GM21737 (cell line): ENCODE data around the gene ARHGAP26.

Experiments used
- ATAC-seq: cut with Tn5 transposase; IDR thresholded peaks from one replicate; pipeline ENCODE4 v1.9.1; 2021; ENCODE audit warnings: mild to moderate bottlenecking, moderate library complexity; ENCODE audit not compliant: unreplicated experiment

Gene ARHGAP26

GRCh38 chr5:143031781-143032580, 261.8 kb downstream of the ARHGAP26 start:
- ATAC-seq: no peak

- no peak for ATAC-seq
These were observed 262.3 kb downstream of the ARHGAP26 start for GRCh38 chr5:143032581-143032836.

- ATAC-seq: no peak
These were observed 263.5 kb downstream of the ARHGAP26 start for GRCh38 chr5:143033535-143034250.

GRCh38 chr5:143036146-143036927, 266.2 kb downstream of the ARHGAP26 start:
- no peak for ATAC-seq

- no peak for ATAC-seq
These were observed 266.9 kb downstream of the ARHGAP26 start for GRCh38 chr5:143037071-143037470.

GRCh38 chr5:143037708-143038107, 267.5 kb downstream of the ARHGAP26 start:
- ATAC-seq: no peak

GRCh38 chr5:143040622-143041021, 270.4 kb downstream of the ARHGAP26 start:
- no peak for ATAC-seq

GRCh38 chr5:143041461-143041860, 271.3 kb downstream of the ARHGAP26 start:
- no peak for ATAC-seq

GRCh38 chr5:143041972-143042770, 272.0 kb downstream of the ARHGAP26 start:
- ATAC-seq: no peak

GRCh38 chr5:143044265-143044664, 274.1 kb downstream of the ARHGAP26 start:
- ATAC-seq: no peak

GRCh38 chr5:143045062-143045461, 274.9 kb downstream of the ARHGAP26 start:
- no peak for ATAC-seq

GRCh38 chr5:143046314-143046713, 276.1 kb downstream of the ARHGAP26 start:
- ATAC-seq: no peak

- no peak for ATAC-seq
These were observed 276.9 kb downstream of the ARHGAP26 start for GRCh38 chr5:143047091-143047490.

- no peak for ATAC-seq
These were observed 280.0 kb downstream of the ARHGAP26 start for GRCh38 chr5:143050183-143050582.

- no peak for ATAC-seq
These were observed 281.3 kb downstream of the ARHGAP26 start for GRCh38 chr5:143051244-143052058.

- no peak for ATAC-seq
These were observed 282.9 kb downstream of the ARHGAP26 start for GRCh38 chr5:143052967-143053682.

GRCh38 chr5:143053780-143054179, 283.6 kb downstream of the ARHGAP26 start:
- ATAC-seq: no peak

GRCh38 chr5:143054480-143054941, 284.3 kb downstream of the ARHGAP26 start:
- peak; percentile 47 for ATAC-seq

GRCh38 chr5:143055596-143056338, 285.6 kb downstream of the ARHGAP26 start:
- no peak for ATAC-seq
